ENCODE results near the gene ZNF132.

ZNF132 gene

DNA sequence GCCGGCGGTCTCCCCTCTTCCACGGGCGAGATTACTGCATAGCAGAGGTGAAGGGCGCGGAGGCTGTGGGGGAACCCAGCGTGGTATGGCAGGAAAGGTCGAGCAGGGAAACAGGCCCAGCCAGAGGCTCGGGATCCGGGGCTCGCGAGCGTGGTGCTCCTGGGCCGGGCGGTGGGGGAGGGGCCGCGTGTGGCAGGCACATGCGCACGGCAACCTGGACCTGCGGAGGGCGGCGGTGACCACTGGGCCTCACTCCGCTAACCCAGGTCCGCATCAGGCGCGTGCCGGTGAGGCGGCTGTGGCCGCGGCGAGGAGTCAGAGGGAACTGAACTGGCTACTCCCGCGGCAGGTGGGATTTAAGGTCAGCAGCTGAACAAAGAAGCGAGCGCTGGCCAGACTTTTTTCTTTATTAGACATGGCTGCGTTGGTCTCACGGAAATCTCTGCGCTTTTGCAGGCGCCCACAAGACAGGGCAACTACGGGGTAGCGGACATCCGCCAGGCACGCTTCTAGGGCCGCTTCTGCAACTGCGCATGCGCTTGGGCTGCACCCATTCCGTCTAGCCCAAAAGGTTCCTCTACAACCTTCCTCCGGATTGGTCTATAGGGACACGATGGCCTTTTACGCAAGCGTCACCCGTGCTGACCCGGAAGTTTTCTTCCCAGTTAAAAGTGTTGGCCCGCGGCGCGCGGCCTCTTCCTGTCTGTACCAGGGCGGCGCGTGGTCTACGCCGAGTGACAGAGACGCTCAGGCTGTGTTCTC is 53.2 kb downstream of the ZNF132 start, which contains the start of gene RPS5:
Gene RPS5 (plus strand): TSS at position 694 of the 762 bp plus-strand sequence. CDS start 869 bp downstream, outside the sequence.
- DNase-seq (ENCODE audit: low read depth): peak; percentile 92

DNA sequence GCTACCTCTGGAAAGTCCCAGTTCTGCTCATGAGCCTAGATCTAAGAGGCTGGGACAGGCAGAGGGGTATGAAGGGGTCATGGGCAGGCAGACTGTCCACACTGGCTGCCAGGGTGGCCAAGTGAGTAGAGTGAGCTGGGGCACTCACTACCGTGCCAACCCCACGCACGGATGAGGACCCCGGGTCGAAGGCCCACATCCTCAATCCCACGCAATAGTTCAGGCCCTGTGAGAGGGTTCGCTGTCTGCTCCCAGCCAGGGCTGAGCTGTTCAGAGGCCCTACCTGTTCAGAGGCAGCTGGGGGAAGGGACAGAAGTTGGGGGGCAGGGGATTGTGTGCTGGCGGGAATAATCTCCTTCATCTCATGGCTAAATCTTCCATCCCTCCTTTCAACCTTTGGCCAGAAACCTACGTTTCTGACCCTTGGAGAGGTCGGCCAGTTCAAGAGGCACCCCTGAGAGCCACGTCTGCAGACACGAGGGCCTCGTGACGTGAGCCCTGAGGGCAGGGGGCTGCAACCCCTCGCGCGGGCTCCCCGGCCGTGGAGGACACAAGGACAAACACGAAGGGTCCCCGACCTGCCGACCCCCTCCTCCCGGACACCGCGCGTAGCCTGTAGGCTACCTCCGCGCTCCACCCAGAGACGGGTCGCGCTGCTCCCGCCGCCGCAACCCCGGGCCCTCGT is 53.9 kb downstream of the ZNF132 start:
- no peak for DNase-seq (ENCODE audit: low read depth)

DNA sequence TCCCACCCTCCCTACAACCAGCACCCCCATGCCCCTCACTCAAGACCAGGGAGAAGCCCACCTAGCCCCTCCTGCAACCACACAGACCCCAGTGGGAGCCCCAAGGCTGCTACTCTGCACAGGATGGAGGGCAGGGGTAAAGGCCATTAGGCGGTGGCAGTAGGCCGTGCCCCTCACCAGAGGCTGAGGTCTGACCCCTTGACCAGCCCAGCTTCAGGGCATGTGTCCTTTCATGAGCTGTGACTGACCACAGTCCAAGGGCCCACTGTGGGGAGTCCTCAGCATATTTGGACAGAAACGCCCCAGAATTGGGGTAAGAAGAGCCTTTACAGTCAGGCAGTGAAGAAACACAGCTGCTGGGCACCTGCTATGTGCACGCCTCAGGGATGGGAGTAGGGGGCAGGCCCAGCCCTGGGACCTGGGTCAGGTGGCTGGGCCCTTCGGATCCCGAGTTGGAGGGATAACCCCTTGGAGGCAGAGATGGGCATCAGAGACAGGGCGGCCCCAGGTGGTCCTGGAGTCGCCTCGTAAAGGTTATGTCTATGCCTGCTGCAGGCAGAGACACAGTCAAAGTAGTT is 54.6 kb downstream of the ZNF132 start:
- no peak for DNase-seq (ENCODE audit: low read depth)

DNA sequence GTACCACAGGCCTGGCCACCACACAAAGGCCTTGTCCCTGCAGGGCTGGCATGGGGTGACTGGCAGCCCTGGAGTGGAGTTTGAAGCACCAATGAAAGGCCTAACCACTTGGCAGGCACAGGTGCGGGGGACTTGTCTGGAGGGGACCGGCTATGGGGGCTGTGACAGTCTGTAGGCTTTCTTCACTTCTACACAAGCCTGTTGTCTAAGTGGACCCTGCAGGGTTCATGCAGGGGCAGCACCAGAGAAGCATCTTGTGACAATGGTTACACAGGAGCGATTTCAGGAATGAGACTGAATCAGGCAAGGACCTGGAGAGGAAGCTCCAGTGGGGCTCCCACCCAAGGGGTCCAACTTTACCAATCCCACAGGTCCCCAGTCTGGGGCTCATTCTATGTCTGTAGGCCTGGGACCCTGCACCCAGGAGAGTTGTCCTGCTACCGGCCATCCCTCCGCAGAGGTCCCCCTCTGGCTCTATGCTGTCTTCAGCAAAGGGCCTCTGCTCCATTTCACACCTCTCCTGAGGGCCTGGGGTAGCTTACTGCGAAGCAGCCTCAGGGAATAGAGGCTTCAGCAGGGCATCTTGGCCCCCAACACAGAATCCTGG is 56.9 kb downstream of the ZNF132 start:
- DNase-seq (ENCODE audit: low read depth): no peak
